K562 (cell line): ENCODE results near the gene HMCN2. TPM values are rescaled to one million over a fixed set of nuclear protein-coding genes. Genes with fewer than 3 reads are reported as not detected.
A peak's percentile ranks its signal among the peaks of the same experiment; 100 is the strongest.

Experiments used
- ATAC-seq: fragments of 200-7000 bp; cut with Tn5 transposase; 3 replicates; pipeline ENCODE4 v1.9.1; 2020; ENCODE audit warnings: moderate library complexity
- BruUV-seq: library from RNA; stranded (reverse); fragments of 400-500 nt; replicated peaks from 2 replicates; lab custom pipeline; 2021; lab: Mats Ljungman, UMichigan
- CTCF ChIA-PET: fragments of 300-600 bp; formaldehyde crosslinking; extraction: SDS; loops from one replicate; lab custom pipeline; 2021; ENCODE audit warnings: low intra/inter-chr PET ratio; lab: Yijun Ruan, JAX
- POLR2A ChIA-PET: fragments of 300-600, 350-650 bp; sonication (Branson Sonifier 250); formaldehyde crosslinking; extraction: SDS; loops from one replicate; lab custom pipeline; 2021; ENCODE audit warnings: antibody characterized with exemption, inconsistent platforms; lab: Yijun Ruan, JAX
- DNase-seq, 4 experiments: peaks; one replicate each; pipeline versions ENCODE4 v3.0.0 to v3.0.0-alpha.2; 2011 to 2018; ENCODE audit warnings: low spot score in 3 of 4, mixed read lengths in 3 of 4; ENCODE audit errors: extremely low read depth in 1 of 4
- FAIRE-seq: peaks from 2 replicates; lab custom pipeline; 2011; peaks lifted over from hg19 to GRCh38; lab: Jason Lieb, UNC
- H2AFZ ChIP-seq: 2 replicates; pipeline ENCODE4 v1.6.0; 2011; ENCODE audit warnings: low read depth, low read length, control low read depth, inconsistent platforms
- H3K27ac ChIP-seq: fragments of 200-600 bp; 3 replicates; pipeline ENCODE4 v1.8.0; 2011; ENCODE audit warnings: low read depth, mild to moderate bottlenecking, control low read depth, inconsistent platforms, low read length, moderate library complexity, mixed read lengths; ENCODE audit errors: extremely low read depth
- H3K27me3 ChIP-seq, 2 experiments: fragments of 300-600 bp in 1 of 2; 2 replicates in 1 of 2; 3 replicates in 1 of 2; pipeline versions ENCODE4 v1.6.0 to v1.8.0; 2011; ENCODE audit warnings: inconsistent platforms in 2 of 2, low read length in 2 of 2, mild to moderate bottlenecking in 1 of 2, mixed read lengths in 1 of 2, moderate library complexity in 1 of 2; ENCODE audit not compliant: control insufficient read depth in 2 of 2, insufficient read depth in 2 of 2
- H3K36me3 ChIP-seq: fragments of 300-600 bp; 3 replicates; pipeline ENCODE4 v1.8.0; 2011; ENCODE audit warnings: mild to moderate bottlenecking, low read length, inconsistent platforms; ENCODE audit not compliant: control insufficient read depth, insufficient read depth
- H3K4me1 ChIP-seq, 2 experiments: fragments of 200-600 bp in 1 of 2; replicated peaks in 1 of 2; 2 replicates in 1 of 2; 3 replicates in 1 of 2; pipeline versions ENCODE4 v1.5.1 to v1.8.0; 2011; ENCODE audit warnings: inconsistent platforms in 2 of 2, low read length in 2 of 2, mild to moderate bottlenecking in 1 of 2, mixed read lengths in 1 of 2, moderate library complexity in 1 of 2; ENCODE audit not compliant: control insufficient read depth in 2 of 2, insufficient read depth in 2 of 2
- H3K4me2 ChIP-seq: 2 replicates; pipeline ENCODE4 v1.6.1; 2011; ENCODE audit warnings: low read length, control low read depth, inconsistent platforms, mixed read lengths; ENCODE audit not compliant: insufficient read depth
- H3K4me3 ChIP-seq: fragments of 200-600 bp; sonication (generic), shearing (Covaris generic); 2 replicates; pipeline ENCODE4 v1.5.1; 2016; ENCODE audit warnings: control low read depth, inconsistent platforms
- H3K79me2 ChIP-seq: fragments of 200-600 bp; 3 replicates; pipeline ENCODE4 v1.8.0; 2011; ENCODE audit warnings: low read length, inconsistent platforms; ENCODE audit not compliant: control insufficient read depth, insufficient read depth
- H3K9ac ChIP-seq, 2 experiments: 2 replicates each; pipeline versions ENCODE4 v1.6.0 to v1.6.1; 2011; ENCODE audit warnings: low read depth in 2 of 2, low read length in 2 of 2, control low read depth in 1 of 2, inconsistent platforms in 1 of 2, mild to moderate bottlenecking in 1 of 2, mixed read lengths in 1 of 2; ENCODE audit not compliant: insufficient read depth in 1 of 2
- H3K9me1 ChIP-seq: one replicate; pipeline ENCODE4 v1.6.0; 2011; ENCODE audit warnings: inconsistent platforms, mild to moderate bottlenecking, low read length, moderate library complexity; ENCODE audit not compliant: control insufficient read depth, insufficient read depth
- H3K9me3 ChIP-seq: replicated peaks from 2 replicates; pipeline ENCODE4 v1.5.1; 2011; ENCODE audit warnings: low read depth, low read length, inconsistent platforms; ENCODE audit not compliant: control insufficient read depth, insufficient read depth
- H4K20me1 ChIP-seq: replicated peaks from 2 replicates; pipeline ENCODE4 v1.6.1; 2011; ENCODE audit warnings: low read length, inconsistent platforms, mixed read lengths; ENCODE audit not compliant: control insufficient read depth, insufficient read depth
- C11orf30 ChIP-seq: fragments of 450-650 bp; IDR thresholded peaks from 2 replicates; pipeline ENCODE4 v1.6.1; 2016; ENCODE audit warnings: low read depth, mild to moderate bottlenecking
- CTBP1 ChIP-seq: fragments of 450-650 bp; IDR thresholded peaks from 2 replicates; pipeline ENCODE4 v1.6.1; 2016; ENCODE audit warnings: borderline replicate concordance
- DACH1 ChIP-seq: fragments of 450-650 bp; IDR thresholded peaks from 2 replicates; pipeline ENCODE4 v1.6.1; 2018; ENCODE audit not compliant: partially characterized antibody
- ETV1 ChIP-seq: fragments of 450-650 bp; conservative IDR thresholded peaks from 2 replicates; pipeline ENCODE4 v1.6.1; 2016; ENCODE audit warnings: missing genetic modification characterization, control low read depth, low read depth, missing compliant biosample characterization
- KLF16 ChIP-seq: IDR thresholded peaks from 2 replicates; pipeline ENCODE4 v1.6.1; 2016; ENCODE audit warnings: antibody characterized with exemption
- KLF6 ChIP-seq: fragments of 250-450 bp; sonication (Bioruptor Pico); IDR thresholded peaks from 2 replicates; pipeline ENCODE4 v1.4.0; 2020; ENCODE audit warnings: mild to moderate bottlenecking, moderate library complexity, borderline replicate concordance
- L3MBTL2 ChIP-seq: fragments of 450-650 bp; IDR thresholded peaks from 2 replicates; pipeline ENCODE4 v1.6.1; 2016; ENCODE audit warnings: mild to moderate bottlenecking, moderate library complexity
- NR2C1 ChIP-seq, 2 experiments: fragments of 450-650 bp; IDR thresholded peaks; 2 replicates each; pipeline ENCODE4 v1.6.1; 2017; ENCODE audit warnings: mild to moderate bottlenecking in 2 of 2, antibody characterized with exemption in 1 of 2, inconsistent platforms in 1 of 2, missing compliant biosample characterization in 1 of 2, missing genetic modification characterization in 1 of 2
- NRF1 ChIP-seq, 2 experiments: fragments of 450-650 bp; IDR thresholded peaks in 1 of 2; conservative IDR thresholded peaks in 1 of 2; 2 replicates each; pipeline ENCODE4 v1.6.1; 2014; ENCODE audit warnings: mild to moderate bottlenecking in 2 of 2
- PHF8 ChIP-seq: fragments of 200-600 bp; sonication (generic); IDR thresholded peaks from 2 replicates; pipeline ENCODE4 v1.6.1; 2012; ENCODE audit warnings: mixed run types, mild to moderate bottlenecking, inconsistent platforms, low read length, moderate library complexity, borderline replicate concordance
- RCOR1 ChIP-seq, 2 experiments: IDR thresholded peaks; 2 replicates each; pipeline ENCODE4 v1.6.1; 2012; ENCODE audit warnings: low read depth in 2 of 2, low read length in 2 of 2, borderline replicate concordance in 1 of 2, improper control_type of control experiment in 1 of 2
- SMARCA4 ChIP-seq: fragments of 450-650 bp; IDR thresholded peaks from 2 replicates; pipeline ENCODE4 v1.6.1; 2016
- ZC3H11A ChIP-seq: IDR thresholded peaks from 2 replicates; pipeline ENCODE4 v1.6.1; 2012; ENCODE audit warnings: low read depth, low read length, improper control_type of control experiment
- ZNF551 ChIP-seq: fragments of 250-450 bp; sonication (Bioruptor Pico); IDR thresholded peaks from 2 replicates; pipeline ENCODE4 v1.5.0; 2021; ENCODE audit warnings: mild to moderate bottlenecking, moderate library complexity
- WGBS: fragments of 100-300 bp; shearing (Covaris generic); methylation state at CpG from one replicate; pipeline ENCODE4 v1.1.6; 2016; ENCODE audit warnings: low coverage, mixed read lengths; ENCODE audit not compliant: insufficient coverage; ENCODE audit errors: missing lambda C conversion rate; 5-methylcytosine and 5-hydroxymethylcytosine counted together
- in situ Hi-C: fragments of 300-500 bp; cut with MboI; formaldehyde crosslinking; loops from 4 replicates; pipeline ENCODE4 v1.15.0; 2018; ENCODE audit warnings: inconsistent platforms, mixed read lengths
- intact Hi-C: fragments of 100-400 bp; cut with micrococcal nuclease; formaldehyde crosslinking; loops from 2 replicates; pipeline ENCODE4 v1.14.2; 2022
- polyA plus RNA-seq, 8 experiments: library from polyadenylated mRNA; depleted of rRNA in 4 of 8; stranded (reverse) in 5 of 8; unstranded in 3 of 8; fragments of >200 nt; fragmentation: Nextera tagmentation in 2 of 8; fragmentation: Illumina TruSeq in 1 of 8; extraction: Ambion mirVana in 2 of 8; extraction: Trizol in 1 of 8; gene quantifications; 2 replicates each; pipeline versions ENCODE4 v1.2.1 to v1.2.3, GENCODE V29; 2011 to 2014; ENCODE audit warnings: inconsistent platforms in 1 of 8, missing spikeins in 1 of 8
- total RNA-seq, 7 experiments: library from RNA; depleted of rRNA in 6 of 7; stranded (reverse); fragments of >200 nt in 6 of 7; fragmentation: Illumina TruSeq in 2 of 7; extraction: Trizol in 2 of 7; gene quantifications; 2 replicates each; pipeline versions ENCODE4 v1.2.1 to v1.2.3, GENCODE V29; 2011 to 2021; ENCODE audit warnings: low replicate concordance in 1 of 7
- TF ChIP-seq, protein P1 (sequence below): IDR thresholded peaks from 2 replicates; pipeline ENCODE4 v1.6.1; 2011; ENCODE audit not compliant: insufficient read length; ENCODE audit errors: extremely low read depth
- TF ChIP-seq, protein P2 (sequence below): sonication (generic); formaldehyde crosslinking; IDR thresholded peaks from 2 replicates; pipeline ENCODE4 v1.8.1; 2023; ENCODE audit warnings: mild to moderate bottlenecking, missing genetic modification reagents
- TF ChIP-seq, protein P3 (sequence below): IDR thresholded peaks from 2 replicates; pipeline ENCODE4 v1.6.1; 2012; ENCODE audit warnings: low read depth, low read length, improper control_type of control experiment, borderline replicate concordance

HMCN2 gene
- total and polyA plus RNA-seq, 9 of the 15 experiments (the other 6 are each of a cell fraction or from before 2014, with no cell fraction given) = 0.01 TPM; not detected in 8

- 4% methylated on average over 26 of the region's 35 CpGs for WGBS
- Histone ChIP-seq H2AFZ (peak overlapping the region; percentile 98), H3K36me3 (no peaks in the 10 kb centered on the region), H3K4me2 (peak overlapping the region; percentile 75), H3K9me1 (no peaks in the 10 kb centered on the region), H3K27ac (peak overlapping the region; percentile 28; the same call in 1 of the 3 replicates), H3K9ac (peak overlapping the region; percentile 27 to 69; a peak in 3 of 4 replicates), H3K9me3 (no peaks in the 10 kb centered on the region; the same call in 1 of the 2 replicates), H4K20me1 (no peaks in the 10 kb centered on the region), H3K79me2 (no peaks in the 10 kb centered on the region), H3K4me3 (no peak overlapping the region), H3K4me1 (peaks cover 12 to 22% of the 10 kb centered on the region in 2 experiments; a peak in 4 of 5 replicates), H3K27me3 (no peaks in the 10 kb centered on the region)
- BruUV-seq = no TSS peak
- ATAC-seq (peak; percentile 82), DNase-seq (peak; percentile 74 to 85 (median 83)), FAIRE-seq (peak; percentile 91)
- in situ Hi-C loops (no loop called here), intact Hi-C loops (loop anchor here (10.0 kb wide), 1 partner anchor 102 kb away; no protein-coding TSS in a partner anchor)
- ChIA-PET CTCF (interaction anchor here (0.6 kb wide), 1 partner anchor 357 kb away, joined by 3 read pairs; no protein-coding TSS in a partner anchor), POLR2A (interaction anchor here (0.6 to 0.7 kb wide), 2 partner anchors 60 to 356 kb away, joined by 3 read pairs; no protein-coding TSS in a partner anchor)
- TF ChIP-seq KLF16 = peak; percentile 62
- peak; percentile 27; the same call in 1 of the 2 replicates for TF ChIP-seq NR2C1 (IDR thresholded peaks at IDR 0.05)
- no peak for TF ChIP-seq NR2C1 (tag; IDR thresholded peaks at IDR 0.05)
- 0 out of 2 replicates have a peak, but pooled peaks have one; percentile 17 for TF ChIP-seq SMARCA4
- TF ChIP-seq ETV1 (tag) = peak; percentile 60
- TF ChIP-seq NRF1 (conservative IDR thresholded peaks at IDR 0.05 in 1 of 2, IDR thresholded peaks at IDR 0.05 in 1 of 2) = peak in 1 of 2 experiments; percentile 29; a peak in 1 of 4 replicates
- no peak for TF ChIP-seq ZC3H11A
- TF ChIP-seq, protein P1, sequence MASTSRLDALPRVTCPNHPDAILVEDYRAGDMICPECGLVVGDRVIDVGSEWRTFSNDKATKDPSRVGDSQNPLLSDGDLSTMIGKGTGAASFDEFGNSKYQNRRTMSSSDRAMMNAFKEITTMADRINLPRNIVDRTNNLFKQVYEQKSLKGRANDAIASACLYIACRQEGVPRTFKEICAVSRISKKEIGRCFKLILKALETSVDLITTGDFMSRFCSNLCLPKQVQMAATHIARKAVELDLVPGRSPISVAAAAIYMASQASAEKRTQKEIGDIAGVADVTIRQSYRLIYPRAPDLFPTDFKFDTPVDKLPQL = no peak
- peak; percentile 24; the same call in 1 of the 2 replicates for TF ChIP-seq PHF8
- peak in 1 of 2 experiments; percentile 57; a peak in 1 of 4 replicates for TF ChIP-seq RCOR1 (IDR thresholded peaks at IDR 0.05; ENCODE audit: borderline replicate concordance in 1 of 2, low read depth in 2 of 2, low read length in 2 of 2)
- TF ChIP-seq, protein P2, sequence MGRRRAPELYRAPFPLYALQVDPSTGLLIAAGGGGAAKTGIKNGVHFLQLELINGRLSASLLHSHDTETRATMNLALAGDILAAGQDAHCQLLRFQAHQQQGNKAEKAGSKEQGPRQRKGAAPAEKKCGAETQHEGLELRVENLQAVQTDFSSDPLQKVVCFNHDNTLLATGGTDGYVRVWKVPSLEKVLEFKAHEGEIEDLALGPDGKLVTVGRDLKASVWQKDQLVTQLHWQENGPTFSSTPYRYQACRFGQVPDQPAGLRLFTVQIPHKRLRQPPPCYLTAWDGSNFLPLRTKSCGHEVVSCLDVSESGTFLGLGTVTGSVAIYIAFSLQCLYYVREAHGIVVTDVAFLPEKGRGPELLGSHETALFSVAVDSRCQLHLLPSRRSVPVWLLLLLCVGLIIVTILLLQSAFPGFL (CRISPR knock-in tag) = 0 out of 2 replicates have a peak, but pooled peaks have one; percentile 33
- TF ChIP-seq, protein P3, sequence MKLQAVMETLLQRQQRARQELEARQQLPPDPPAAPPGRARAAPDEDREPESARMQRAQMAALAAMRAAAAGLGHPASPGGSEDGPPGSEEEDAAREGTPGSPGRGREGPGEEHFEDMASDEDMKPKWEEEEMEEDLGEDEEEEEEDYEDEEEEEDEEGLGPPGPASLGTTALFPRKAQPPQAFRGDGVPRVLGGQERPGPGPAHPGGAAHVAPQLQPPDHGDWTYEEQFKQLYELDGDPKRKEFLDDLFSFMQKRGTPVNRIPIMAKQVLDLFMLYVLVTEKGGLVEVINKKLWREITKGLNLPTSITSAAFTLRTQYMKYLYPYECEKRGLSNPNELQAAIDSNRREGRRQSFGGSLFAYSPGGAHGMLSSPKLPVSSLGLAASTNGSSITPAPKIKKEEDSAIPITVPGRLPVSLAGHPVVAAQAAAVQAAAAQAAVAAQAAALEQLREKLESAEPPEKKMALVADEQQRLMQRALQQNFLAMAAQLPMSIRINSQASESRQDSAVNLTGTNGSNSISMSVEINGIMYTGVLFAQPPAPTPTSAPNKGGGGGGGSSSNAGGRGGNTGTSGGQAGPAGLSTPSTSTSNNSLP = peak; percentile 89; the same call in 1 of the 2 replicates
- peak; percentile 84 for TF ChIP-seq L3MBTL2
- TF ChIP-seq CTBP1 = peak; percentile 66; the same call in 1 of the 2 replicates
- no peak for TF ChIP-seq ZNF551 (CRISPR knock-in tag)
- TF ChIP-seq KLF6 = no peak
- TF ChIP-seq DACH1 = no peak
- TF ChIP-seq C11orf30 = 0 out of 2 replicates have a peak, but pooled peaks have one; percentile 8
Measured at GRCh38 chr9:130243015-130243881, 22.3 kb upstream of the HMCN2 start.
